Gastrocnemius medialis (tissue), 4 donors: ENCODE data around the gene PRDX5.

Experiments
- POLR2A ChIP-seq, 2 donors: fragments of 450-650 bp; IDR thresholded peaks; one replicate each; pipeline ENCODE4 v1.6.1; 2017; ENCODE audit warnings: antibody characterized with exemption in 2 of 2, mild to moderate bottlenecking in 2 of 2, moderate library complexity in 2 of 2
- TF ChIP-seq, protein P1 (sequence below), 5 experiments: fragments of 450-650 bp in 3 of 5; fragments of 200-600 bp in 2 of 5; sonication (generic) in 2 of 5; IDR thresholded peaks in 4 of 5; conservative IDR thresholded peaks in 1 of 5; 1 replicate in 4 of 5; 2 replicates in 1 of 5; pipeline ENCODE4 v1.5.1; 2016 to 2019; ENCODE audit warnings: antibody characterized with exemption in 5 of 5, mild to moderate bottlenecking in 3 of 5, moderate library complexity in 3 of 5

DNA sequence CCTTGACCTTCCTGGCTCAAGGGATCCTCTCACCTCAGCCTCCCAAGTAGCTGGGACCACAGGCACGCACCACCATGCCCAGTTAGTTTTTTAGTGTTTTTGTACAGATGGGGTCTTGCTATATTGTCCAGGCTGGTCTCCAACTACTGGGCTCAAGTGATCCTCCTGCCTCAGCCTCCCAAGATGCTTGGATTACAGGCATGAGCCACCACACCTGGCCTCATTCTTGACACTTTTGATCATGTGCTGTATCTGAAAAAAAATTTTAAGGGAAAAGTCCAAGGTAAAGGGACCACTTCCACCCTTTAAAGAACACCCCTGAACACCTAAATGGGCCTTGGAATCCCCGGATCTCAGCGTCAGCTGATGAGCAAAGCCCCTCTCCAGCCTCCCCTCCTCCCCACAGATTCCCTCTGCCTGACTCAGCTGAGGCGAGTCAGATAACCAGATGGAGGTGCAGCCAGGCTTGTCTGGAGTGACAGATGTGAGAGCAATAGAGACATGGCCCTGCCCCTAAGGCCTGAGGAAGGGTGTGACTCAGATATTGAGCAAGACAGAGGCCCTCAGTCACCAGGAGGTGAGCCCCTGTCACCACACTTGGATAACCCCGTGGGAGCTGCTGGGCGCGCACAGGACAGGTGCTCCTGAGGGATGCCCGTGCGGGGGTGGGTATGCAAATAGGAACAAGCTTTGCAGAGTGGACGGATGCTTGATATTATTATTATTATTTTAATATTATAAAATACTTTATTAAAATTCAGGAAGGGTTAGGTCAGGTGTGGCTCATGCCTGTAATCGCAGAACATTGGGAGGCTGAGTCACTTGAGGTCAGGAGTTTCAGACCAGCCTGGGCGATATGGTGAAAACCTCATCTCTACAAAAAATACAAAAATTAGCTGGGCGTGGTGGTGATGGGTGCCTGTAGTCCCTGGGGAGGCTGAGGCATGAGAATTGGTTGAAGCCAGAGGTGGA, 17.1 kb downstream of the PRDX5 start:
- TF ChIP-seq, protein P1, sequence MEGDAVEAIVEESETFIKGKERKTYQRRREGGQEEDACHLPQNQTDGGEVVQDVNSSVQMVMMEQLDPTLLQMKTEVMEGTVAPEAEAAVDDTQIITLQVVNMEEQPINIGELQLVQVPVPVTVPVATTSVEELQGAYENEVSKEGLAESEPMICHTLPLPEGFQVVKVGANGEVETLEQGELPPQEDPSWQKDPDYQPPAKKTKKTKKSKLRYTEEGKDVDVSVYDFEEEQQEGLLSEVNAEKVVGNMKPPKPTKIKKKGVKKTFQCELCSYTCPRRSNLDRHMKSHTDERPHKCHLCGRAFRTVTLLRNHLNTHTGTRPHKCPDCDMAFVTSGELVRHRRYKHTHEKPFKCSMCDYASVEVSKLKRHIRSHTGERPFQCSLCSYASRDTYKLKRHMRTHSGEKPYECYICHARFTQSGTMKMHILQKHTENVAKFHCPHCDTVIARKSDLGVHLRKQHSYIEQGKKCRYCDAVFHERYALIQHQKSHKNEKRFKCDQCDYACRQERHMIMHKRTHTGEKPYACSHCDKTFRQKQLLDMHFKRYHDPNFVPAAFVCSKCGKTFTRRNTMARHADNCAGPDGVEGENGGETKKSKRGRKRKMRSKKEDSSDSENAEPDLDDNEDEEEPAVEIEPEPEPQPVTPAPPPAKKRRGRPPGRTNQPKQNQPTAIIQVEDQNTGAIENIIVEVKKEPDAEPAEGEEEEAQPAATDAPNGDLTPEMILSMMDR (IDR thresholded peaks at IDR 0.05 in 4 of 5, conservative IDR thresholded peaks at IDR 0.05 in 1 of 5): no peak
- TF ChIP-seq POLR2A (IDR thresholded peaks at IDR 0.05): no peak
